AG09319 (cell line): ENCODE results near the gene GHDC.
"Not testable (repeated sequence)": the region's sequence is repeated elsewhere in the genome, so short reads cannot be mapped to it uniquely, and the experiment has no call there.

Experiments used
- DNase-seq: peaks from one replicate; pipeline ENCODE4 v3.0.0-alpha.2; 2010; ENCODE audit warnings: low read depth; ENCODE audit errors: extremely low read depth
- TF ChIP-seq, protein P1 (sequence below): IDR thresholded peaks from 2 replicates; pipeline ENCODE4 v1.5.1; 2011; ENCODE audit warnings: low read depth, mild to moderate bottlenecking, inconsistent platforms, low read length, moderate library complexity

The GHDC gene

DNA sequence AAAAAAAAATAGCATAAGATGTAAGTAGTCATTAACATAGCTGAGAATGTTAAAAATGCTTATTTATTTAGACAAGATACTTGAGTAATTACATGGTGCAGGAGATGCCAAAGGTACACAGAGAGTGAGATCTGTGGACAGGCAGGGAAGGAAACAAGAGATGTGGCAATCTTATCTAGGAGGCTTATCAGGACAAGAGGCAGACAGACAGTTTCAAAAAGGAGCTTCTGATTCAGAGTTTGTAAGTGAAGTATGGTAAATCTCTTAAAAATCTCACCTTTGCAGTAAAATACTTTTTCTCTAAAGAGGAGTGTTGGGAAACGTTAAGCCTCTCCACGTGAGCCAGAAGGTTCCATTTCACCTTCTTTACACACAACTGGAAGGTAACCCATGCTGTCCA is 19.9 kb upstream of the GHDC start:
- TF ChIP-seq, protein P1, sequence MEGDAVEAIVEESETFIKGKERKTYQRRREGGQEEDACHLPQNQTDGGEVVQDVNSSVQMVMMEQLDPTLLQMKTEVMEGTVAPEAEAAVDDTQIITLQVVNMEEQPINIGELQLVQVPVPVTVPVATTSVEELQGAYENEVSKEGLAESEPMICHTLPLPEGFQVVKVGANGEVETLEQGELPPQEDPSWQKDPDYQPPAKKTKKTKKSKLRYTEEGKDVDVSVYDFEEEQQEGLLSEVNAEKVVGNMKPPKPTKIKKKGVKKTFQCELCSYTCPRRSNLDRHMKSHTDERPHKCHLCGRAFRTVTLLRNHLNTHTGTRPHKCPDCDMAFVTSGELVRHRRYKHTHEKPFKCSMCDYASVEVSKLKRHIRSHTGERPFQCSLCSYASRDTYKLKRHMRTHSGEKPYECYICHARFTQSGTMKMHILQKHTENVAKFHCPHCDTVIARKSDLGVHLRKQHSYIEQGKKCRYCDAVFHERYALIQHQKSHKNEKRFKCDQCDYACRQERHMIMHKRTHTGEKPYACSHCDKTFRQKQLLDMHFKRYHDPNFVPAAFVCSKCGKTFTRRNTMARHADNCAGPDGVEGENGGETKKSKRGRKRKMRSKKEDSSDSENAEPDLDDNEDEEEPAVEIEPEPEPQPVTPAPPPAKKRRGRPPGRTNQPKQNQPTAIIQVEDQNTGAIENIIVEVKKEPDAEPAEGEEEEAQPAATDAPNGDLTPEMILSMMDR, result no peak
- DNase-seq, result no peak

DNA sequence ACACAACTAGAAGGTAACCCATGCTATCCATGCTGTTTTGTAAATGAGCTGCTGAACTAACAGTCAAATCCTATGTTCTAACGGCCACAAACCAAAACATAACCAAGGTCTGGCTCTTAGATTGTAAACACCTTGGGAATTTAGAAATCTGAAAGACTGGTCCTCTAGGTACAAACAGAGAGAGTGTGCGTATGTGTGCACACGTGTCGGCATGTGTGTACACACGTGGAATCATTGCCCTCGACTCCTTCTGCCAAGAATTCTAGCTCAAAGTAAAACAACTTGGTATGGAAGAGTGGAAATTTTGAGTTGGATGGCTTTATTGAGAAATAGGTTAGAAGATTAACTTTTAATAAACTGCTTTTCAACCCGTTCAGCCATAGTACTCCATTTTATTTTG is 18.1 kb upstream of the GHDC start:
- TF ChIP-seq, protein P1, result no peak
- no peak for DNase-seq

DNA sequence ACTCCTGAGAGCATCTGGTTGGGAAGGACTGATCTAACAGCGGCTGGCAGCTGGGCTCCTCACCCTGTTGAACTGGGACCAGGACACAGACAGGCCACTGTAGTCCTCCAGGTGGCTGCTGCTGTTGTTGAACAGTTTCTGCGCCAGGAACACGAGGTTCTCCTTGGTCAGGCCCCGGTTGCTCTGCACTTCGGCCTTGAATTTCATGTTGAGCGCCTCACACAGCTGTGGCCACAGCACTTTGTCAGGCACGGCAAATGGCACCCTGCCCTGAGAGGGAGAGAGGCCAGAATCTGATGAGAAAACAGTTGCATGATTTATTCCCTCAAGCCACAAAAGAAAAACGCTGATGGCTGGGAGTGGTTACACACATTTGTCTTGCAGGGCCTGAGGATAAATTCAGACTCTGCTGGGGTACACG is 17.6 kb upstream of the GHDC start:
- DNase-seq, result not testable (repeated sequence)

DNA sequence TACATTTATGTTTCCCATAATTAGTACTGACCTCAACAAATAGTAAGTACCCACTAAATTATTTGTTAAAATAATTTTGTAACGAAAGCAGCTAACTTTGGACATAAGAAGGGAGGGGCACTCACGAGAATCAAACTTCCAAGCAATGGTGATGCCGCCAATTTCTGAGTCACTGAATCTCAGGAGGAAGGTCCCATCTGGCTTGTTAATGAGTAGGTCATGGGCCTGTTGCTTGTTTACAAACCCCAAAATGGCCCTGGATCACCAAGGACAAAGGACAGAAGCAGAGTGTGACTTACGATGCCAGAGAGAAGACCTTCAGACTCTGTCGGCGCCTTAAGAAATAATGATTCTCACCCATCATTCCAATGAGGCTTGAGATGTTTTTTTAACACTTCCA is 15.8 kb upstream of the GHDC start:
- TF ChIP-seq, protein P1, result no peak
- no peak for DNase-seq

DNA sequence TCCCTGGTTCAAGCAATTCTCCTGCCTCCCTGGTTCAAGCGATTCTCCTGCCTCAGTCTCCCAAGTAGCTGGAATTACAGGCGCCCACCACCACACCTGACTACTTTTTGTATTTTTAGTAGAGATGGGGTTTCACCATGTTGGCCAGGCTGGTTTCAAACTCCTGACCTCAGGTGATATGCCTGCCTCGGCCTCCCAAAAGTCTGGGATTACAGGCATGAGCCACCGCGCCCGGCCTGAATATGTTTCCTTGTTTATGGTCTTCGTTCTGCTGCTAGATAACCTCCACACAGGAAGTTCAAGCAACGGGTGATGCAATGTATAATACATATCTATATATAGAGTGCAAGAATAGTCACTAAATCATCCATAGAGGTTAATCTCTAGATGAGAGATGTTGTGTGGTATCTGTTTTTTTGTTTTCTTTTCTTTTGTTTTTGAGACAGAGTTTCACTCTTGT is 11.9 kb upstream of the GHDC start:
- not testable (repeated sequence) for DNase-seq

DNA sequence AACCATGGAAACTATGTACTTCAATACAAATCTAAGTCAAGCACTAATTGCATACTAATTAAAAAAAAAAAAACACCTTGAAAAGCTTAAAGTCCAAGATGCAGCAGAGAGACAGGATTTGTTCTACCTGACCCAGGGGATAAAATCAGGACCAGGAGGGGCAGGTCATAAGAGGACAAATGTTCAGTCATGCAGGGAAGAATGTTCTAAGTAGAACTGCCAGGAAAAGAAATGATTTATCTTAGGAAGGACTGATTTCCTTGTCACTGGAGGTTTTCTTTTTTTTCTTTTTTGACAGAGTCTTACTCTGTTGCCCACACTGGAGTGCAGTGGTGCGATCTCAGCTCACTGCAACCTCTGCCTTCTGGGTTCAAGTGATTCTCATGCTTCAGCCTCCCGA is 9.1 kb upstream of the GHDC start:
- TF ChIP-seq, protein P1, result no peak
- DNase-seq, result no peak

DNA sequence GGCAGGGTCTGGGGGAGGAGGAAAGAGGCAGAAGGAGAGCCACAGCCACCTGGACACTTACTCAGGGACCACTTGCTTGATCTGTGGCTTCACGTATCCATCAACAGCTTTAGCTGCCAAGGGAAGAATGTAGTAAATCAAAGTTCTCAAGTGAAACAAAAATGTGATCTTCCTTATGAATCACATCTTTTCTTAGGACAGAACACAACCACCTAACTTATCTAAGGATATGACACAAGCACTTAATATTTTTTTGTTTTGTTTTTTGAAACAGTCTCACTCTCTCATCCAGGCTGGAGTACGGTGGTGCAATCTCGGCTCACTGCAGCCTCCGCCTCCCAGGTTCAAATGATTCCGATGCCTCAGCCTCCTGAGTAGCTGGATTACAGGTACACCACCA is 8.4 kb upstream of the GHDC start:
- TF ChIP-seq, protein P1, result no peak
- DNase-seq, result no peak

DNA sequence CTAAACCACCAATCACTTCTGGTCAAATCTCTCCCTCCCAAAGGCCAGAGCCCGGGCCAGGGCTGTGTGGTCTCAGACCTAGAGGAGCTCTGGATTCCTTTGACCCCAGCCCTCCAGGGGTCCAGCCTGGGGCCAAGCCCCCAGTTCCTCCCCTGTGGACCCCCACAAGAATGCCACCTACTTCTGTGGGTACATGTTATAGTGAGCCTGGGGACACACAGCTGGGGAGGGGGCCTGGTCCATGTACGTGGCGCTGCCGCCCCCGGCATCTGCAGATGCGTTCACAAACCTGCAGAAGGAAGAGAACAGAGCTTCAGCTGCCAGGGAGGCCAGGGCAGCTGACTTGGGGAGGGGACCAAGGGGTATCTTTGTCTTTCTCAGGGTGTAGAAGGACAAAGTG is 7.9 kb upstream of the GHDC start:
- TF ChIP-seq, protein P1, result no peak

DNA sequence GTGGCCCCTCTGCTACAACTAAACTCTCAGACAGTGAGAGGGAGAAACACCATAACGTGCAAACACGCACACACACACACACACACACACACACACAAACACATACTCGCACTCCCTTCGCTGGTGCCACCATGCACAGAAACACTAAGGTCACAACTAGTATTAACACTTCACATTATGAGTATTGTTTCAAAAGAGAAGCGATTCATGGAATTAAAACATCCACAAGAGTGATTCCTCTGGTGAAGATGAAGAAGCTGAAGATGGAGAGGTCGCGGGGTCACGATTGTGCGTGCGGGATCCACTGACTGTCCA is 7.1 kb upstream of the GHDC start:
- no peak for DNase-seq
- TF ChIP-seq, protein P1, result no peak

More for the DNA sequence above, 7.9 kb upstream of the GHDC start:
- DNase-seq, result no peak
